HepG2 (cell line): Measurements from ENCODE around the gene AP3B2. TPM values are rescaled to one million over a fixed set of nuclear protein-coding genes. Genes with fewer than 3 reads are reported as not detected.

Experiments
- ATAC-seq: fragments of 200-7000 bp; cut with Tn5 transposase; 3 replicates; pipeline ENCODE4 v1.9.1; 2020; ENCODE audit warnings: mild to moderate bottlenecking, moderate library complexity
- BruUV-seq: library from RNA; stranded (reverse); fragments of 400-500 nt; replicated peaks from 2 replicates; lab custom pipeline; 2021; lab: Mats Ljungman, UMichigan
- CTCF ChIA-PET: fragments of 300-600 bp; formaldehyde crosslinking; extraction: SDS; loops from one replicate; lab custom pipeline; 2021; ENCODE audit warnings: low total read pairs, inconsistent platforms, low intra/inter-chr PET ratio; lab: Yijun Ruan, JAX
- POLR2A ChIA-PET: fragments of 350-600 bp; sonication (Branson Sonifier 250); formaldehyde crosslinking; loops from one replicate; lab custom pipeline; 2020; ENCODE audit warnings: antibody characterized with exemption, inconsistent platforms; lab: Yijun Ruan, JAX
- DNase-seq: peaks from one replicate; pipeline ENCODE4 v3.0.0-alpha.2; 2015; ENCODE audit warnings: low spot score
- FAIRE-seq: peaks from 3 replicates; lab custom pipeline; 2011; peaks lifted over from hg19 to GRCh38; lab: Jason Lieb, UNC
- H2AFZ ChIP-seq: one replicate; pipeline ENCODE4 v1.6.1; 2011; ENCODE audit warnings: low read length, inconsistent platforms
- H3K27ac ChIP-seq: fragments of 300-600 bp; 3 replicates; pipeline ENCODE4 v1.8.0; 2011; ENCODE audit warnings: mixed run types, mild to moderate bottlenecking, mixed read lengths, low read length, inconsistent platforms; ENCODE audit not compliant: insufficient read depth; ENCODE audit errors: extremely low read length
- H3K27me3 ChIP-seq, 2 experiments: fragments of 200-600 bp in 1 of 2; 2 replicates in 1 of 2; 3 replicates in 1 of 2; pipeline versions ENCODE4 v1.6.0 to v1.8.0; 2011; ENCODE audit warnings: low read length in 2 of 2, mild to moderate bottlenecking in 2 of 2, moderate library complexity in 2 of 2, inconsistent platforms in 1 of 2; ENCODE audit not compliant: insufficient read depth in 2 of 2, control insufficient read depth in 1 of 2
- H3K36me3 ChIP-seq, 2 experiments: fragments of 200-600 bp in 1 of 2; replicated peaks in 1 of 2; 2 replicates in 1 of 2; 3 replicates in 1 of 2; pipeline versions ENCODE4 v1.5.1 to v1.8.0; 2011; ENCODE audit warnings: low read length in 2 of 2, inconsistent platforms in 1 of 2; ENCODE audit not compliant: insufficient read depth in 2 of 2, control insufficient read depth in 1 of 2
- H3K4me1 ChIP-seq: 2 replicates; pipeline ENCODE4 v1.5.1; 2012; ENCODE audit warnings: low read length, inconsistent platforms; ENCODE audit not compliant: insufficient read depth
- H3K4me2 ChIP-seq: 2 replicates; pipeline ENCODE4 v1.6.0; 2011; ENCODE audit warnings: low read depth, low read length, inconsistent platforms
- H3K4me3 ChIP-seq, 3 experiments: fragments of 200-600 bp in 1 of 3; sonication (generic), shearing (Covaris generic) in 1 of 3; replicated peaks in 1 of 3; 2 replicates each; pipeline ENCODE4 v1.5.1; 2011 to 2016; ENCODE audit warnings: low read length in 3 of 3, inconsistent platforms in 2 of 3, low read depth in 2 of 3, mild to moderate bottlenecking in 2 of 3, control low read depth in 1 of 3, mixed read lengths in 1 of 3; ENCODE audit not compliant: insufficient read depth in 1 of 3
- H3K79me2 ChIP-seq: one replicate; pipeline ENCODE4 v1.6.1; 2011; ENCODE audit warnings: low read length, inconsistent platforms; ENCODE audit not compliant: insufficient read depth
- H3K9ac ChIP-seq: 2 replicates; pipeline ENCODE4 v1.6.0; 2011; ENCODE audit warnings: mild to moderate bottlenecking, low read depth, low read length, inconsistent platforms; ENCODE audit not compliant: insufficient read depth
- H3K9me3 ChIP-seq: 2 replicates; pipeline ENCODE4 v1.5.1; 2012; ENCODE audit warnings: mild to moderate bottlenecking, low read length
- H4K20me1 ChIP-seq: 2 replicates; pipeline ENCODE4 v1.6.0; 2011; ENCODE audit warnings: inconsistent platforms, mild to moderate bottlenecking, low read length, moderate library complexity; ENCODE audit not compliant: insufficient read depth
- ARID2 ChIP-seq: sonication (generic); formaldehyde crosslinking; IDR thresholded peaks from 2 replicates; pipeline ENCODE4 v1.8.1; 2022; ENCODE audit warnings: mild to moderate bottlenecking, missing genetic modification reagents, borderline replicate concordance
- ATF5 ChIP-seq: sonication (generic); formaldehyde crosslinking; IDR thresholded peaks from 2 replicates; pipeline ENCODE4 v1.4.0; 2020; ENCODE audit warnings: mild to moderate bottlenecking, low read depth, missing genetic modification reagents
- DNMT3B ChIP-seq: conservative IDR thresholded peaks from 2 replicates; pipeline ENCODE4 v1.6.1; 2016; ENCODE audit warnings: missing biosample characterization, control low read depth
- KAT2B ChIP-seq: fragments of 150-350 bp; IDR thresholded peaks from 2 replicates; pipeline ENCODE4 v1.6.1; 2014; ENCODE audit warnings: low read depth, low read length, borderline replicate concordance
- PAXIP1 ChIP-seq: sonication (generic); formaldehyde crosslinking; conservative IDR thresholded peaks from 2 replicates; pipeline ENCODE4 v1.4.0; 2020; ENCODE audit warnings: mild to moderate bottlenecking, missing genetic modification reagents, moderate library complexity
- PCBP2 ChIP-seq: fragments of 200-400 bp; formaldehyde crosslinking; optimal IDR thresholded peaks from 2 replicates; pipeline ENCODE3; 2018; ENCODE audit warnings: low read length, low read depth; ENCODE audit not compliant: poor library complexity, severe bottlenecking
- ZBTB25 ChIP-seq: IDR thresholded peaks from 2 replicates; pipeline ENCODE4 v1.6.1; 2018; ENCODE audit warnings: missing genetic modification reagents
- ZFP37 ChIP-seq: sonication (generic); formaldehyde crosslinking; IDR thresholded peaks from 2 replicates; pipeline ENCODE4 v1.4.0; 2020; ENCODE audit warnings: missing genetic modification reagents, borderline replicate concordance
- ZIK1 ChIP-seq: sonication (generic); formaldehyde crosslinking; IDR thresholded peaks from 2 replicates; pipeline ENCODE4 v1.5.0; 2020; ENCODE audit warnings: mild to moderate bottlenecking, low read depth, missing genetic modification reagents, borderline replicate concordance
- ZNF746 ChIP-seq: sonication (generic); formaldehyde crosslinking; IDR thresholded peaks from 2 replicates; pipeline ENCODE4 v1.8.0; 2022; ENCODE audit warnings: mild to moderate bottlenecking, missing genetic modification reagents
- ZNF766 ChIP-seq: sonication (generic); formaldehyde crosslinking; IDR thresholded peaks from 2 replicates; pipeline ENCODE4 v1.5.0; 2020; ENCODE audit warnings: missing genetic modification reagents, borderline replicate concordance
- ZNF891 ChIP-seq: sonication (generic); formaldehyde crosslinking; IDR thresholded peaks from 2 replicates; pipeline ENCODE4 v1.5.0; 2020; ENCODE audit warnings: mild to moderate bottlenecking, missing genetic modification reagents
- WGBS: methylation state at CpG from one replicate; pipeline ENCODE4 v1.1.6; 2017; ENCODE audit warnings: low lambda C conversion rate; 5-methylcytosine and 5-hydroxymethylcytosine counted together
- in situ Hi-C: cut with HindIII; loops from 2 replicates; pipeline ENCODE4 v1.10.0; 2017; ENCODE audit warnings: low pct_unique_long_range_greater_than_20kb; ENCODE audit not compliant: extremely low pct_ligation_motif_present
- intact Hi-C: fragments of 100-400 bp; cut with micrococcal nuclease; formaldehyde crosslinking; loops from one replicate; pipeline ENCODE4 v1.10.0; 2022; ENCODE audit not compliant: unreplicated experiment
- polyA plus RNA-seq, 8 experiments: library from polyadenylated mRNA; depleted of rRNA in 3 of 8; stranded (reverse) in 7 of 8; unstranded in 1 of 8; fragments of >200 nt; fragmentation: Illumina TruSeq in 4 of 8; extraction: Trizol in 4 of 8; gene quantifications; 2 replicates each; pipeline versions ENCODE4 v1.2.1 to v1.2.3, GENCODE V29; 2011 to 2016; ENCODE audit warnings: low read depth in 4 of 8, missing spikeins in 1 of 8, mixed read lengths in 1 of 8; ENCODE audit not compliant: insufficient read depth in 1 of 8
- total RNA-seq, 5 experiments: library from RNA; depleted of rRNA; stranded (reverse); fragments of >200 nt; fragmentation: Illumina TruSeq; extraction: Trizol; gene quantifications; 2 replicates each; pipeline ENCODE4 v1.2.3, GENCODE V29; 2016; ENCODE audit warnings: low read depth in 1 of 5

Gene AP3B2
- total and polyA plus RNA-seq, 2 of the 13 experiments (the other 11 are each of a cell fraction or from before 2014, with no cell fraction given) = not detected

GRCh38 chr15:82641129-82641798, 68.4 kb downstream of the AP3B2 start:
- H3K27ac ChIP-seq = no peak overlapping the region
- no peak overlapping the region for H2AFZ ChIP-seq
- DNase-seq (no peak), ATAC-seq (no peak), FAIRE-seq (no peak)
- no peaks in the 10 kb centered on the region for H3K79me2 ChIP-seq
- CTCF ChIA-PET = no interaction called here
- in situ Hi-C loops (no loop called here), intact Hi-C loops (no loop called here)
- H3K4me3 ChIP-seq = no peak overlapping the region
- no peaks in the 10 kb centered on the region for H4K20me1 ChIP-seq
- no TSS peak for BruUV-seq
- TF ChIP-seq ZNF746 (CRISPR knock-in tag) (no peak), KAT2B (no peak), ZNF891 (no peak), ZIK1 (CRISPR knock-in tag) (no peak)
- H3K9me3 ChIP-seq = no peaks in the 10 kb centered on the region
- POLR2A ChIA-PET = no interaction called here
- H3K36me3 ChIP-seq = no peaks in the 10 kb centered on the region
- WGBS = 0% methylated on average over 2 of the region's 2 CpGs
- no peaks in the 10 kb centered on the region for H3K4me1 ChIP-seq
- no peak overlapping the region for H3K9ac ChIP-seq
- H3K4me2 ChIP-seq = no peak overlapping the region
- peaks cover 0 to 24% of the 10 kb centered on the region in 2 experiments; a peak in 3 of 5 replicates for H3K27me3 ChIP-seq

- CTCF ChIA-PET = no interaction called here
- H3K27me3 ChIP-seq = peaks cover 0 to 22% of the 10 kb centered on the region in 2 experiments; a peak in 3 of 5 replicates
- FAIRE-seq (no peak), ATAC-seq (no peak), DNase-seq (no peak)
- H3K27ac ChIP-seq = no peak overlapping the region
- H3K9ac ChIP-seq = no peak overlapping the region
- H3K79me2 ChIP-seq = no peaks in the 10 kb centered on the region
- in situ Hi-C loops (no loop called here), intact Hi-C loops (no loop called here)
- no peaks in the 10 kb centered on the region for H3K4me1 ChIP-seq
- H3K36me3 ChIP-seq = no peaks in the 10 kb centered on the region
- no peak overlapping the region for H3K4me2 ChIP-seq
- H2AFZ ChIP-seq = no peak overlapping the region
- TF ChIP-seq ZBTB25 (CRISPR knock-in tag) (no peak), ZFP37 (CRISPR knock-in tag) (no peak), PCBP2 (no peak), ATF5 (CRISPR knock-in tag) (no peak), PAXIP1 (CRISPR knock-in tag) (no peak), ARID2 (CRISPR knock-in tag) (no peak), ZNF766 (CRISPR knock-in tag) (no peak), DNMT3B (no peak)
- H4K20me1 ChIP-seq = no peaks in the 10 kb centered on the region
- 4% methylated on average over 3 of the region's 3 CpGs for WGBS
- BruUV-seq = no TSS peak
- H3K9me3 ChIP-seq = no peaks in the 10 kb centered on the region
- no peak overlapping the region for H3K4me3 ChIP-seq
- POLR2A ChIA-PET = no interaction called here
These were observed 69.0 kb downstream of the AP3B2 start for GRCh38 chr15:82640672-82641071.
